A549 (cell line): Measurements from ENCODE around the gene MRPL17. TPM values are rescaled to one million over a fixed set of nuclear protein-coding genes. Genes with fewer than 3 reads are reported as not detected.

Experiments
- ATAC-seq, 2 experiments: fragments of 200-7000 bp in 1 of 2; fragments of >200 bp in 1 of 2; cut with Nextera tagmentation in 1 of 2; cut with Tn5 transposase in 1 of 2; 3 replicates each; pipeline versions ENCODE4 v1.8.0 to v1.9.1; 2018 to 2020; ENCODE audit warnings: mild to moderate bottlenecking in 1 of 2, moderate library complexity in 1 of 2
- CTCF ChIA-PET: fragments of 300-600 bp; sonication (Branson Sonifier 250); formaldehyde crosslinking; extraction: SDS; loops from one replicate; lab custom pipeline; 2021; ENCODE audit warnings: antibody characterized with exemption, inconsistent platforms; lab: Yijun Ruan, JAX
- POLR2A ChIA-PET: fragments of 350-600 bp; formaldehyde crosslinking; extraction: SDS; loops from one replicate; lab custom pipeline; 2021; ENCODE audit warnings: antibody characterized with exemption, inconsistent platforms; lab: Yijun Ruan, JAX
- DNase-seq, 2 experiments: peaks; one replicate each; pipeline versions ENCODE4 v3.0.0 to v3.0.0-alpha.2; 2011 to 2016; ENCODE audit warnings: low read depth in 1 of 2, low spot score in 1 of 2
- FAIRE-seq: peaks from 2 replicates; lab custom pipeline; 2011; peaks lifted over from hg19 to GRCh38; lab: Jason Lieb, UNC
- H3K27ac ChIP-seq, 2 experiments: fragments of >200 bp; sonication (Bioruptor Twin); formaldehyde crosslinking; 3 replicates each; pipeline ENCODE4 v1.5.1; 2016 to 2017
- H3K4me1 ChIP-seq: fragments of >200 bp; sonication (Bioruptor Twin); formaldehyde crosslinking; 3 replicates; pipeline ENCODE4 v1.6.1; 2016
- H3K4me2 ChIP-seq: fragments of >200 bp; sonication (Bioruptor Twin); formaldehyde crosslinking; 3 replicates; pipeline ENCODE4 v1.6.1; 2016
- H3K4me3 ChIP-seq: fragments of >200 bp; sonication (Bioruptor Twin); formaldehyde crosslinking; 3 replicates; pipeline ENCODE4 v1.5.1; 2016
- H3K9me3 ChIP-seq: fragments of >200 bp; sonication (Bioruptor Twin); formaldehyde crosslinking; 3 replicates; pipeline ENCODE4 v1.6.1; 2016
- CBX2 ChIP-seq: fragments of 200-600 bp; sonication (generic); IDR thresholded peaks from 2 replicates; pipeline ENCODE4 v1.6.1; 2016; ENCODE audit warnings: low read depth, mild to moderate bottlenecking, borderline replicate concordance
- CBX8 ChIP-seq: fragments of 200-600 bp; sonication (generic); IDR thresholded peaks from 2 replicates; pipeline ENCODE4 v1.6.1; 2016
- CHD4 ChIP-seq: fragments of 200-600 bp; sonication (generic); IDR thresholded peaks from 2 replicates; pipeline ENCODE4 v1.6.1; 2016; ENCODE audit warnings: antibody characterized with exemption, mild to moderate bottlenecking, borderline replicate concordance
- EHF ChIP-seq: fragments of 250-450 bp; sonication (Bioruptor Pico); IDR thresholded peaks from 2 replicates; pipeline ENCODE4 v1.5.0; 2020; ENCODE audit warnings: mild to moderate bottlenecking
- EHMT2 ChIP-seq: fragments of 200-600 bp; sonication (generic); IDR thresholded peaks from 2 replicates; pipeline ENCODE4 v1.6.1; 2016; ENCODE audit warnings: antibody characterized with exemption, low read depth, mild to moderate bottlenecking, moderate library complexity
- EP300 ChIP-seq, 2 experiments: fragments of >200 bp; sonication (Bioruptor Twin); formaldehyde crosslinking; IDR thresholded peaks; 2 replicates in 1 of 2; 3 replicates in 1 of 2; pipeline ENCODE4 v1.6.1; 2016 to 2017
- HEYL ChIP-seq: fragments of 250-450 bp; sonication (Bioruptor Pico); IDR thresholded peaks from 2 replicates; pipeline ENCODE4 v1.8.0; 2021; ENCODE audit warnings: mild to moderate bottlenecking, moderate library complexity
- HOXA7 ChIP-seq: fragments of 250-450 bp; sonication (Bioruptor Pico); IDR thresholded peaks from 2 replicates; pipeline ENCODE4 v1.5.0; 2020; ENCODE audit warnings: mild to moderate bottlenecking, moderate library complexity
- NFE2L2 ChIP-seq: fragments of 150-350 bp; conservative IDR thresholded peaks from 2 replicates; pipeline ENCODE4 v1.6.1; 2014; ENCODE audit warnings: low read length
- POLR2A ChIP-seq: IDR thresholded peaks from 2 replicates; pipeline ENCODE4 v1.6.1; 2012; ENCODE audit warnings: mild to moderate bottlenecking, low read length
- RARB ChIP-seq: fragments of 250-450 bp; sonication (Bioruptor Pico); IDR thresholded peaks from 2 replicates; pipeline ENCODE4 v1.8.0; 2021; ENCODE audit warnings: mild to moderate bottlenecking, moderate library complexity
- SMC3 ChIP-seq: fragments of >200 bp; sonication (Bioruptor Twin); formaldehyde crosslinking; IDR thresholded peaks from 3 replicates; pipeline ENCODE4 v1.6.1; 2018; ENCODE audit warnings: inconsistent platforms
- SREBF2 ChIP-seq: fragments of 450-650 bp; IDR thresholded peaks from 2 replicates; pipeline ENCODE4 v1.6.1; 2014; ENCODE audit warnings: mild to moderate bottlenecking, moderate library complexity
- TP53 ChIP-seq: fragments of 250-450 bp; sonication (Bioruptor Pico); IDR thresholded peaks from 2 replicates; pipeline ENCODE4 v1.5.0; 2021; ENCODE audit warnings: mild to moderate bottlenecking, moderate library complexity
- ZC3H11A ChIP-seq: fragments of 450-650 bp; IDR thresholded peaks from 2 replicates; pipeline ENCODE4 v1.6.1; 2014; ENCODE audit warnings: antibody characterized with exemption, mild to moderate bottlenecking
- ZSCAN20 ChIP-seq: fragments of 250-450 bp; sonication (Bioruptor Pico); IDR thresholded peaks from 2 replicates; pipeline ENCODE4 v1.8.0; 2022; ENCODE audit warnings: mild to moderate bottlenecking, moderate library complexity
- WGBS: methylation state at CpG from one replicate; pipeline ENCODE4 v1.1.6; 2017; ENCODE audit errors: missing lambda C conversion rate; 5-methylcytosine and 5-hydroxymethylcytosine counted together
- polyA plus RNA-seq, 4 experiments: library from polyadenylated mRNA; depleted of rRNA in 3 of 4; stranded (reverse); fragments of >200 nt; fragmentation: RNase III in 1 of 4; extraction: RNeasy Plus Mini Kit Qiagen cat#74134 plus additional on column Dnase treatment in 1 of 4; gene quantifications; 2 replicates in 3 of 4; 3 replicates in 1 of 4; pipeline ENCODE4 v1.2.3, GENCODE V29; 2011 to 2017
- TF ChIP-seq, protein P1 (sequence below): fragments of 200-600 bp; sonication (generic); IDR thresholded peaks from 2 replicates; pipeline ENCODE4 v1.6.1; 2016; ENCODE audit warnings: antibody characterized with exemption, mild to moderate bottlenecking, moderate library complexity
- TF ChIP-seq, protein P2 (sequence below): fragments of 250-450 bp; sonication (Bioruptor Pico); IDR thresholded peaks from 2 replicates; pipeline ENCODE4 v1.5.0; 2020; ENCODE audit warnings: low read depth, mild to moderate bottlenecking, moderate library complexity
- TF ChIP-seq, protein P3 (sequence below): IDR thresholded peaks from 2 replicates; pipeline ENCODE4 v1.6.1; 2012; ENCODE audit warnings: low read depth, borderline replicate concordance
- TF ChIP-seq, protein P4 (sequence below): IDR thresholded peaks from 2 replicates; pipeline ENCODE4 v1.6.1; 2012

Gene MRPL17
- polyA plus RNA-seq, 2 of the 4 experiments (the other 2 are of a cell fraction), result 96.8 to 128 TPM

DNA sequence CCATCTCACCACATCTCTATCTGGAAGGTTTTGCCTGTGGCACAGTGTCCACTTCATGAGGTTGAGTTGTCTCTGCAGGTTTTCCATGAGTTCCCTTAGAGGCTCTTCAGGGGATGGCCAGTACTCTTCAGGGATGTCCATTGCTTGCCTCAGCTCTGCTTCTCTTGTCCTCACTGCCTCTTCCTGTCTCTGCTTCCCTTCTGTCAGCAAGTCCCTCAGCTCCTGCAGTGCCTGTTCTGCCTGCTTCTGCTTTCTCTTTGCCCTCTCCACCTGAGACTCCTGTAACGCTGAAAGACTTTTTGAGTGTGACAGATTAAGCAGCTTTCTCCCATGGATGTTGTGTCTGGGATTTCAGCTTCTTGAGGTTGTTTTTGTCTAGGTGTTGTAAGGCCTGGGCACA is 38.2 kb upstream of the MRPL17 start:
- ATAC-seq (no peak), FAIRE-seq (no peak)
- ChIA-PET POLR2A (no interaction called here), CTCF (interaction anchor here (1.2 to 4.1 kb wide), 4 partner anchors 9 to 34 kb away, joined by 3 to 17 read pairs (median 6); no protein-coding TSS in a partner anchor)
- no peaks in the 10 kb centered on the region for H3K9me3 ChIP-seq
- no peak overlapping the region for H3K4me2 ChIP-seq
- H3K4me3 ChIP-seq, result no peak overlapping the region
- 13% methylated on average over 1 of the region's 1 CpG for WGBS
- no peak for TF ChIP-seq SMC3
- TF ChIP-seq ZSCAN20 (CRISPR knock-in tag), result no peak
- TF ChIP-seq, protein P1, sequence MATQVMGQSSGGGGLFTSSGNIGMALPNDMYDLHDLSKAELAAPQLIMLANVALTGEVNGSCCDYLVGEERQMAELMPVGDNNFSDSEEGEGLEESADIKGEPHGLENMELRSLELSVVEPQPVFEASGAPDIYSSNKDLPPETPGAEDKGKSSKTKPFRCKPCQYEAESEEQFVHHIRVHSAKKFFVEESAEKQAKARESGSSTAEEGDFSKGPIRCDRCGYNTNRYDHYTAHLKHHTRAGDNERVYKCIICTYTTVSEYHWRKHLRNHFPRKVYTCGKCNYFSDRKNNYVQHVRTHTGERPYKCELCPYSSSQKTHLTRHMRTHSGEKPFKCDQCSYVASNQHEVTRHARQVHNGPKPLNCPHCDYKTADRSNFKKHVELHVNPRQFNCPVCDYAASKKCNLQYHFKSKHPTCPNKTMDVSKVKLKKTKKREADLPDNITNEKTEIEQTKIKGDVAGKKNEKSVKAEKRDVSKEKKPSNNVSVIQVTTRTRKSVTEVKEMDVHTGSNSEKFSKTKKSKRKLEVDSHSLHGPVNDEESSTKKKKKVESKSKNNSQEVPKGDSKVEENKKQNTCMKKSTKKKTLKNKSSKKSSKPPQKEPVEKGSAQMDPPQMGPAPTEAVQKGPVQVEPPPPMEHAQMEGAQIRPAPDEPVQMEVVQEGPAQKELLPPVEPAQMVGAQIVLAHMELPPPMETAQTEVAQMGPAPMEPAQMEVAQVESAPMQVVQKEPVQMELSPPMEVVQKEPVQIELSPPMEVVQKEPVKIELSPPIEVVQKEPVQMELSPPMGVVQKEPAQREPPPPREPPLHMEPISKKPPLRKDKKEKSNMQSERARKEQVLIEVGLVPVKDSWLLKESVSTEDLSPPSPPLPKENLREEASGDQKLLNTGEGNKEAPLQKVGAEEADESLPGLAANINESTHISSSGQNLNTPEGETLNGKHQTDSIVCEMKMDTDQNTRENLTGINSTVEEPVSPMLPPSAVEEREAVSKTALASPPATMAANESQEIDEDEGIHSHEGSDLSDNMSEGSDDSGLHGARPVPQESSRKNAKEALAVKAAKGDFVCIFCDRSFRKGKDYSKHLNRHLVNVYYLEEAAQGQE, result no peak
- TF ChIP-seq EP300 (IDR thresholded peaks at IDR 0.05), result no peak
- TF ChIP-seq EHMT2, result no peak
- no peak for TF ChIP-seq EHF (CRISPR knock-in tag)
- TF ChIP-seq, protein P2, sequence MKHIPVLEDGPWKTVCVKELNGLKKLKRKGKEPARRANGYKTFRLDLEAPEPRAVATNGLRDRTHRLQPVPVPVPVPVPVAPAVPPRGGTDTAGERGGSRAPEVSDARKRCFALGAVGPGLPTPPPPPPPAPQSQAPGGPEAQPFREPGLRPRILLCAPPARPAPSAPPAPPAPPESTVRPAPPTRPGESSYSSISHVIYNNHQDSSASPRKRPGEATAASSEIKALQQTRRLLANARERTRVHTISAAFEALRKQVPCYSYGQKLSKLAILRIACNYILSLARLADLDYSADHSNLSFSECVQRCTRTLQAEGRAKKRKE (CRISPR knock-in tag), result no peak
- TF ChIP-seq, protein P3, sequence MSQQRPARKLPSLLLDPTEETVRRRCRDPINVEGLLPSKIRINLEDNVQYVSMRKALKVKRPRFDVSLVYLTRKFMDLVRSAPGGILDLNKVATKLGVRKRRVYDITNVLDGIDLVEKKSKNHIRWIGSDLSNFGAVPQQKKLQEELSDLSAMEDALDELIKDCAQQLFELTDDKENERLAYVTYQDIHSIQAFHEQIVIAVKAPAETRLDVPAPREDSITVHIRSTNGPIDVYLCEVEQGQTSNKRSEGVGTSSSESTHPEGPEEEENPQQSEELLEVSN, result no peak
- no peak for TF ChIP-seq TP53 (CRISPR knock-in tag)
- TF ChIP-seq POLR2A, result no peak
- TF ChIP-seq, all 56 proteins: peak for 0
- no peak for DNase-seq
- H3K27ac ChIP-seq, result no peak overlapping the region
- H3K4me1 ChIP-seq, result no peaks in the 10 kb centered on the region

DNA sequence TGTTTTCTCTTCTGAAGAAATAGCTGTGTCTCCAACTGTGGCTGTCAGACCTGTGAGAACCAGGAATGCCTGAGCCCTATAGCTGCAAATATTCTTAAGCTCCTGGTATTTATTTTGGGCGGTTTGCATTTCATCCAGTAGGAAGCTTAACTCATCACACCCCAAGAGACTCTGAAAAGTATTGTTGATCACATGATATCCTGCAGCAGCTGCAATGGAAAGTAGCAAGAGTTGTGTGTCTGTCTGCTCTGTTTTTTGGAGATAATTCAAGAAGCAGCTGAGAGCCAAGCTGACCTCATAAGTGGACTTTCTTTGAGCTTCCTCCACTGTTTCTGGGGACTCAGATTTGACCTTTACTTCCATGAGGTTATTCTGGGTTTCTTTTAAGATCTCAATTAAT is 36.4 kb upstream of the MRPL17 start:
- ChIA-PET POLR2A (no interaction called here), CTCF (interaction anchor here (0.8 to 3.2 kb wide), 5 partner anchors 13 to 591 kb away, joined by 3 to 9 read pairs (median 3); no protein-coding TSS in a partner anchor)
- TF ChIP-seq CHD4, result no peak
- TF ChIP-seq, protein P4, sequence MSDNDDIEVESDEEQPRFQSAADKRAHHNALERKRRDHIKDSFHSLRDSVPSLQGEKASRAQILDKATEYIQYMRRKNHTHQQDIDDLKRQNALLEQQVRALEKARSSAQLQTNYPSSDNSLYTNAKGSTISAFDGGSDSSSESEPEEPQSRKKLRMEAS, result no peak
- no peak for TF ChIP-seq CBX2
- no peak for TF ChIP-seq HEYL (CRISPR knock-in tag)
- no peak for TF ChIP-seq CBX8
- Histone ChIP-seq H3K9me3 (no peaks in the 10 kb centered on the region), H3K27ac (no peak overlapping the region), H3K4me3 (no peak overlapping the region), H3K4me2 (no peak overlapping the region), H3K4me1 (no peaks in the 10 kb centered on the region)
- DNase-seq (no peak), FAIRE-seq (no peak), ATAC-seq (no peak)
- 11% methylated on average over 1 of the region's 1 CpG for WGBS

DNA sequence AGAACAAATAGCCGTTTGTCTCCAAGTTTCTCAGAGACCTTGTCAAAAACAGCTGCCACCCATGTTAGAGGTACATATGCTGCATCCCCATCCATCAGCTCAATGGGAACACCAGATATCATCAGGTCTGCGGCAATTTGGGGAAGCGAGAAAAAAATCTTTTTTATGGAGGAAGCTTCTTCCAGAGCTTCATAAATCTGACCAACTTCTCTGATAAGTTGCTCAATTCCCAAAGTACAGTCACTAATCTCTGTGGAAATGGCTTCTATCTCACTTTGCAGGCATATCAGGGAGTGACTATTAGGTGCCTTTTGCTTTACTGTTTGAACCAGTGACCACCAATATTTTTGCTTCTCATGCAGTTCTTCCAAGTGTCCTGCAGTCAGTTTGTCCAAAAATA is 34.3 kb upstream of the MRPL17 start:
- FAIRE-seq (no peak), DNase-seq (no peak), ATAC-seq (no peak)
- no peak overlapping the region for H3K27ac ChIP-seq
- 56% methylated on average over 3 of the region's 3 CpGs for WGBS
- no peak overlapping the region for H3K4me3 ChIP-seq
- ChIA-PET CTCF (interaction anchor here (0.7 to 3.1 kb wide), 3 partner anchors 11 to 38 kb away, joined by 3 to 14 read pairs (median 10); no protein-coding TSS in a partner anchor), POLR2A (no interaction called here)
- no peak overlapping the region for H3K4me2 ChIP-seq
- peaks cover 4% of the 10 kb centered on the region; the same call in 1 of the 3 replicates for H3K9me3 ChIP-seq
- H3K4me1 ChIP-seq, result no peaks in the 10 kb centered on the region
- TF ChIP-seq HEYL (CRISPR knock-in tag) (no peak), ZC3H11A (no peak), RARB (CRISPR knock-in tag) (no peak), HOXA7 (CRISPR knock-in tag) (no peak), NFE2L2 (no peak), SREBF2 (no peak)
- TF ChIP-seq, protein P2 (CRISPR knock-in tag), result no peak
- TF ChIP-seq, protein P4, result no peak
- TF ChIP-seq, protein P3, result no peak
